Panc1 (cell line): ENCODE data around the gene CFAP45. TPM values are rescaled to one million over a fixed set of nuclear protein-coding genes. Genes with fewer than 3 reads are reported as not detected.

Experiments used
- ATAC-seq: fragments of 200-7000 bp; cut with Tn5 transposase; 2 replicates; pipeline ENCODE4 v1.9.1; 2020; ENCODE audit warnings: mild to moderate bottlenecking, moderate library complexity
- BruUV-seq: library from RNA; stranded (reverse); fragments of 400-500 nt; replicated peaks from 2 replicates; lab custom pipeline; 2021; lab: Mats Ljungman, UMichigan
- CTCF ChIA-PET: fragments of 300-600 bp; sonication (Branson Sonifier 250); formaldehyde crosslinking; loops from one replicate; lab custom pipeline; 2022; ENCODE audit warnings: antibody characterized with exemption; lab: Charles Lee
- POLR2A ChIA-PET: fragments of 300-600 bp; sonication (Branson Sonifier 250); formaldehyde crosslinking; loops from one replicate; lab custom pipeline; 2022; ENCODE audit warnings: antibody characterized with exemption; lab: Charles Lee
- DNase-seq: peaks from one replicate; pipeline ENCODE4 v3.0.0-alpha.2; 2010; ENCODE audit warnings: low read depth, low spot score
- H3K27ac ChIP-seq: 2 replicates; pipeline ENCODE4 v1.5.1; 2011; ENCODE audit warnings: mild to moderate bottlenecking, low read length, inconsistent platforms
- H3K27me3 ChIP-seq: fragments of 200-500 bp; sonication (Bioruptor generic); 2 replicates; pipeline ENCODE4 v1.6.0; 2014; ENCODE audit warnings: low read length, inconsistent platforms; ENCODE audit not compliant: control insufficient read depth, insufficient read depth
- H3K36me3 ChIP-seq: fragments of 200-500 bp; sonication (Bioruptor generic); 2 replicates; pipeline ENCODE4 v1.5.1; 2014; ENCODE audit warnings: inconsistent platforms, mild to moderate bottlenecking, low read length, moderate library complexity; ENCODE audit not compliant: control insufficient read depth, insufficient read depth
- H3K4me1 ChIP-seq: 2 replicates; pipeline ENCODE4 v1.5.1; 2011; ENCODE audit warnings: inconsistent platforms, mild to moderate bottlenecking, low read length, moderate library complexity; ENCODE audit not compliant: control insufficient read depth, insufficient read depth
- H3K4me3 ChIP-seq, 2 experiments: 2 replicates each; pipeline ENCODE4 v1.5.1; 2011 to 2012; ENCODE audit warnings: low read depth in 2 of 2, low read length in 2 of 2, mild to moderate bottlenecking in 2 of 2, inconsistent platforms in 1 of 2, moderate library complexity in 1 of 2
- H3K9me3 ChIP-seq: fragments of 200-500 bp; sonication (Bioruptor generic); 2 replicates; pipeline ENCODE4 v1.5.1; 2014; ENCODE audit warnings: low read depth, mild to moderate bottlenecking, inconsistent platforms, low read length, moderate library complexity; ENCODE audit not compliant: control insufficient read depth, insufficient read depth
- CTCF ChIP-seq: fragments of 450-650 bp; IDR thresholded peaks from 2 replicates; pipeline ENCODE4 v1.5.1; 2017; ENCODE audit warnings: mild to moderate bottlenecking
- POLR2AphosphoS5 ChIP-seq: IDR thresholded peaks from 2 replicates; pipeline ENCODE4 v1.6.1; 2012; ENCODE audit warnings: mild to moderate bottlenecking, low read depth, low read length, moderate library complexity
- REST ChIP-seq, 2 experiments: IDR thresholded peaks; 2 replicates each; pipeline ENCODE4 v1.6.1; 2011 to 2012; ENCODE audit warnings: low read depth in 2 of 2, control low read depth in 1 of 2, low read length in 1 of 2, mild to moderate bottlenecking in 1 of 2, moderate library complexity in 1 of 2; ENCODE audit not compliant: insufficient read depth in 1 of 2
- SIN3A ChIP-seq: IDR thresholded peaks from 2 replicates; pipeline ENCODE4 v1.6.1; 2012; ENCODE audit warnings: low read depth, mild to moderate bottlenecking, low read length, moderate library complexity, borderline replicate concordance; ENCODE audit not compliant: insufficient read depth
- TCF7L2 ChIP-seq: IDR thresholded peaks from 2 replicates; pipeline ENCODE4 v1.6.1; 2011; ENCODE audit warnings: mild to moderate bottlenecking, low read depth, low read length, inconsistent platforms
- in situ Hi-C: cut with HindIII; loops from 2 replicates; pipeline ENCODE4 v1.10.0; 2016; ENCODE audit warnings: low sequenced_read_pairs, low pct_unique_long_range_greater_than_20kb
- intact Hi-C: fragments of 100-400 bp; cut with micrococcal nuclease; formaldehyde crosslinking; loops from one replicate; pipeline ENCODE4 v1.10.0; 2022; ENCODE audit not compliant: unreplicated experiment
- total RNA-seq: library from RNA; stranded (reverse); gene quantifications from one replicate; pipeline ENCODE4 v1.2.1, GENCODE V29; 2021; ENCODE audit not compliant: unreplicated experiment

CFAP45 gene
- total RNA-seq, 1 experiment from 2014 or later = 1.6 TPM

- H3K4me1 ChIP-seq = no peaks in the 10 kb centered on the region
- POLR2A ChIA-PET = no interaction called here
- no peaks in the 10 kb centered on the region for H3K27me3 ChIP-seq
- no peak overlapping the region for H3K27ac ChIP-seq
- no peaks in the 10 kb centered on the region for H3K36me3 ChIP-seq
- H3K4me3 ChIP-seq = no peak overlapping the region
- intact Hi-C loops = no loop called here
- H3K9me3 ChIP-seq = no peaks in the 10 kb centered on the region
- BruUV-seq = no TSS peak
- ATAC-seq = no peak
- in situ Hi-C loops = no loop called here
- no peak for DNase-seq
- no peak for TF ChIP-seq SIN3A
- no peak for TF ChIP-seq REST (IDR thresholded peaks at IDR 0.05; ENCODE audit: insufficient read depth in 1 of 2, low read depth in 2 of 2, low read length in 1 of 2)
- no peak for TF ChIP-seq POLR2AphosphoS5
- TF ChIP-seq CTCF = no peak
- TF ChIP-seq TCF7L2 = no peak
- CTCF ChIA-PET = no interaction called here
These were observed 56.5 kb downstream of the CFAP45 start for GRCh38 chr1:159843459-159843858.

GRCh38 chr1:159841749-159842148 is 58.2 kb downstream of the CFAP45 start:
- no peaks in the 10 kb centered on the region for H3K4me1 ChIP-seq
- no peaks in the 10 kb centered on the region for H3K27me3 ChIP-seq
- ChIA-PET POLR2A (interaction anchor here (0.6 kb wide), 1 partner anchor 290 kb away, joined by 3 read pairs; no protein-coding TSS in a partner anchor), CTCF (interaction anchor here (0.9 kb wide), 1 partner anchor 249 kb away, joined by 10 read pairs; no protein-coding TSS in a partner anchor)
- ATAC-seq (no peak), DNase-seq (no peak)
- no peaks in the 10 kb centered on the region for H3K36me3 ChIP-seq
- in situ Hi-C loops = no loop called here
- H3K9me3 ChIP-seq = no peaks in the 10 kb centered on the region
- no TSS peak for BruUV-seq
- TF ChIP-seq TCF7L2 = no peak
- no peak for TF ChIP-seq CTCF
- no peak for TF ChIP-seq POLR2AphosphoS5
- no peak for TF ChIP-seq SIN3A
- TF ChIP-seq REST (IDR thresholded peaks at IDR 0.05; ENCODE audit: insufficient read depth in 1 of 2, low read depth in 2 of 2, low read length in 1 of 2) = no peak
- intact Hi-C loops = no loop called here
- H3K27ac ChIP-seq = no peak overlapping the region
- no peak overlapping the region for H3K4me3 ChIP-seq
